Stimulated activated CD4-positive, alpha-beta T cell treated with anti-CD3 and anti-CD28 coated beads, TNF-alpha, amount 100 ng/mL, for 24 hours (primary cell): ENCODE measurements around the gene ITPA.
"Not testable (repeated sequence)": the region's sequence is repeated elsewhere in the genome, so short reads cannot be mapped to it uniquely, and the experiment has no call there.

Experiments used
- DNase-seq, 3 experiments: peaks; one replicate each; pipeline ENCODE4 v3.0.0-alpha.2; 2020; ENCODE audit warnings: low read depth in 3 of 3

The ITPA gene

GRCh38 chr20:3199976-3200755 lies 9.1 kb upstream of the ITPA start:
- no peak for DNase-seq

- no peak for DNase-seq
Measured at GRCh38 chr20:3202965-3203314, 6.4 kb upstream of the ITPA start.

GRCh38 chr20:3203315-3204123 lies 5.8 kb upstream of the ITPA start:
- DNase-seq, result no peak

- DNase-seq, result peak; percentile 82 to 91 (median 88)
Measured at GRCh38 chr20:3204124-3204794, 5.0 kb upstream of the ITPA start, which contains the start of gene DDRGK1. Gene DDRGK1, minus strand, starts transcription at chr20:3204682. Its CDS starts 55 bp downstream, at chr20:3204627.

- DNase-seq, result no peak
Measured at GRCh38 chr20:3208786-3209256, 477 bp upstream of the ITPA start.

GRCh38 chr20:3209946-3210317 lies 634 bp downstream of the ITPA start:
- no peak for DNase-seq

GRCh38 chr20:3210346-3210745 lies 1.0 kb downstream of the ITPA start:
- DNase-seq, result no peak

- DNase-seq, result no peak
Measured at GRCh38 chr20:3213226-3213625, 3.9 kb downstream of the ITPA start.

- DNase-seq, result not testable (repeated sequence)
Measured at GRCh38 chr20:3215359-3215917, 6.1 kb downstream of the ITPA start.

- peak; percentile 55 to 75 (median 60) for DNase-seq
Measured at GRCh38 chr20:3218307-3218988, 9.2 kb downstream of the ITPA start.

GRCh38 chr20:3221398-3222226 lies 12.3 kb downstream of the ITPA start:
- no peak for DNase-seq

GRCh38 chr20:3222635-3223600 lies 13.6 kb downstream of the ITPA start:
- no peak for DNase-seq

GRCh38 chr20:3223651-3223993 lies 14.3 kb downstream of the ITPA start:
- no peak for DNase-seq

GRCh38 chr20:3223994-3224680 lies 14.8 kb downstream of the ITPA start:
- no peak for DNase-seq

- DNase-seq, result no peak
Measured at GRCh38 chr20:3224681-3225421, 15.6 kb downstream of the ITPA start.

- DNase-seq, result no peak
Measured at GRCh38 chr20:3226093-3226492, 16.8 kb downstream of the ITPA start.

GRCh38 chr20:3226864-3227263 lies 17.6 kb downstream of the ITPA start:
- no peak for DNase-seq

GRCh38 chr20:3227506-3227905 lies 18.2 kb downstream of the ITPA start:
- DNase-seq, result no peak
